Osteocyte (in vitro differentiated cells): ENCODE measurements around the gene SDCBP2. TPM values are rescaled to one million over a fixed set of nuclear protein-coding genes. Genes with fewer than 3 reads are reported as not detected.

Experiments
- DNase-seq: peaks from one replicate; pipeline ENCODE4 v3.0.0; 2021; ENCODE audit warnings: mixed read lengths; ENCODE audit not compliant: unreplicated experiment; ENCODE audit errors: extremely low spot score
- H3K27ac Mint-ChIP-seq: one replicate; pipeline ENCODE4 v1.8.0; 2021; ENCODE audit warnings: mild to moderate bottlenecking, mixed read lengths; ENCODE audit not compliant: unreplicated experiment
- H3K27me3 Mint-ChIP-seq: one replicate; pipeline ENCODE4 v1.8.0; 2021; ENCODE audit warnings: mixed read lengths; ENCODE audit not compliant: unreplicated experiment
- H3K36me3 Mint-ChIP-seq: one replicate; pipeline ENCODE4 v1.8.0; 2021; ENCODE audit warnings: mixed read lengths; ENCODE audit not compliant: unreplicated experiment
- H3K4me1 Mint-ChIP-seq: one replicate; pipeline ENCODE4 v1.8.0; 2021; ENCODE audit warnings: mixed read lengths; ENCODE audit not compliant: unreplicated experiment
- H3K4me3 Mint-ChIP-seq: one replicate; pipeline ENCODE4 v1.8.0; 2021; ENCODE audit warnings: mild to moderate bottlenecking, moderate library complexity, mixed read lengths; ENCODE audit not compliant: unreplicated experiment
- H3K9me3 Mint-ChIP-seq: one replicate; pipeline ENCODE4 v1.8.0; 2021; ENCODE audit warnings: mixed read lengths; ENCODE audit not compliant: unreplicated experiment
- CTCF ChIP-seq: fragments of 200-600 bp; sonication (generic); IDR thresholded peaks from 2 replicates; pipeline ENCODE4 v1.5.0; 2021; ENCODE audit warnings: antibody characterized with exemption, mild to moderate bottlenecking, moderate library complexity
- total RNA-seq: library from RNA; stranded (reverse); gene quantifications from 2 replicates; pipeline ENCODE4 v1.2.1, GENCODE V29; 2021

Gene SDCBP2
- total RNA-seq, 1 donor from 2014 or later, result 0.97 TPM

GRCh38 chr20:1333462-1334369 is 4.8 kb upstream of the SDCBP2 start:
- Mint-ChIP-seq H3K4me1 (peaks cover 2% of the 10 kb centered on the region), H3K36me3 (peaks cover 5% of the 10 kb centered on the region), H3K27me3 (no peaks in the 10 kb centered on the region), H3K4me3 (no peak overlapping the region), H3K27ac (no peak overlapping the region), H3K9me3 (no peaks in the 10 kb centered on the region)
- no peak for TF ChIP-seq CTCF
- peak; percentile 70 for DNase-seq

GRCh38 chr20:1332749-1333300 is 3.9 kb upstream of the SDCBP2 start:
- H3K4me1 Mint-ChIP-seq, result peaks cover 5% of the 10 kb centered on the region
- TF ChIP-seq CTCF, result no peak
- H3K9me3 Mint-ChIP-seq, result no peaks in the 10 kb centered on the region
- DNase-seq, result no peak
- H3K27me3 Mint-ChIP-seq, result no peaks in the 10 kb centered on the region
- no peak overlapping the region for H3K27ac Mint-ChIP-seq
- H3K4me3 Mint-ChIP-seq, result no peak overlapping the region
- peaks cover 5% of the 10 kb centered on the region for H3K36me3 Mint-ChIP-seq

GRCh38 chr20:1331801-1332453 is 3.0 kb upstream of the SDCBP2 start:
- peak; percentile 65 for DNase-seq
- no peak for TF ChIP-seq CTCF
- no peak overlapping the region for H3K4me3 Mint-ChIP-seq
- H3K27ac Mint-ChIP-seq, result no peak overlapping the region
- H3K27me3 Mint-ChIP-seq, result no peaks in the 10 kb centered on the region
- H3K36me3 Mint-ChIP-seq, result peaks cover 5% of the 10 kb centered on the region
- no peaks in the 10 kb centered on the region for H3K9me3 Mint-ChIP-seq
- H3K4me1 Mint-ChIP-seq, result peaks cover 8% of the 10 kb centered on the region

- H3K36me3 Mint-ChIP-seq, result peaks cover 5% of the 10 kb centered on the region
- no peak for TF ChIP-seq CTCF
- peak; percentile 75 for DNase-seq
- no peak overlapping the region for H3K4me3 Mint-ChIP-seq
- no peak overlapping the region for H3K27ac Mint-ChIP-seq
- no peaks in the 10 kb centered on the region for H3K9me3 Mint-ChIP-seq
- no peaks in the 10 kb centered on the region for H3K27me3 Mint-ChIP-seq
- H3K4me1 Mint-ChIP-seq, result peaks cover 8% of the 10 kb centered on the region
Observed at GRCh38 chr20:1331101-1331500, 2.2 kb upstream of the SDCBP2 start.
